Dedifferentiated amniotic fluid mesenchymal stem cell (primary cell): ENCODE results near the gene YWHAB.

Experiments
- DNase-seq: peaks from one replicate; pipeline ENCODE4 v3.0.0-alpha.2; 2016; ENCODE audit errors: extremely low spot score

YWHAB gene

GRCh38 chr20:44952731-44953130 is 67.2 kb downstream of the YWHAB start:
- DNase-seq, result no peak

- DNase-seq, result no peak
Observed at GRCh38 chr20:44954211-44954610, 68.7 kb downstream of the YWHAB start.

GRCh38 chr20:44955270-44955669 is 69.8 kb downstream of the YWHAB start:
- no peak for DNase-seq

GRCh38 chr20:44956410-44956809 is 70.9 kb downstream of the YWHAB start:
- no peak for DNase-seq
